Glutamatergic neuron (in vitro differentiated cells): ENCODE results near the gene PRMT9. TPM values are rescaled to one million over a fixed set of nuclear protein-coding genes. Genes with fewer than 3 reads are reported as not detected.

Experiments
- DNase-seq: peaks from one replicate; pipeline ENCODE4 v3.0.0; 2022
- H3K27ac Mint-ChIP-seq: one replicate; pipeline ENCODE4 v1.8.0; 2020; ENCODE audit warnings: mild to moderate bottlenecking, mixed read lengths, inconsistent platforms; ENCODE audit not compliant: unreplicated experiment
- H3K27me3 Mint-ChIP-seq: one replicate; pipeline ENCODE4 v1.8.0; 2020; ENCODE audit warnings: mild to moderate bottlenecking, moderate library complexity, mixed read lengths, inconsistent platforms; ENCODE audit not compliant: unreplicated experiment
- H3K36me3 Mint-ChIP-seq: one replicate; pipeline ENCODE4 v1.8.0; 2020; ENCODE audit warnings: mild to moderate bottlenecking, mixed read lengths, inconsistent platforms; ENCODE audit not compliant: unreplicated experiment
- H3K4me1 Mint-ChIP-seq: one replicate; pipeline ENCODE4 v1.8.0; 2020; ENCODE audit warnings: mild to moderate bottlenecking, low read depth, mixed read lengths, inconsistent platforms; ENCODE audit not compliant: unreplicated experiment
- H3K4me3 Mint-ChIP-seq: one replicate; pipeline ENCODE4 v1.8.0; 2020; ENCODE audit warnings: mild to moderate bottlenecking, mixed read lengths, inconsistent platforms; ENCODE audit not compliant: unreplicated experiment
- H3K9me3 Mint-ChIP-seq: one replicate; pipeline ENCODE4 v1.8.0; 2020; ENCODE audit warnings: mild to moderate bottlenecking, moderate library complexity, mixed read lengths, inconsistent platforms; ENCODE audit not compliant: unreplicated experiment
- total RNA-seq: library from RNA; stranded (reverse); fragmentation: NEBNext Ultra II Directional; extraction: Animal tissue kit (Norgen Biotek cat#: 25700); gene quantifications from one replicate; pipeline ENCODE4 v1.2.1, GENCODE V29; 2021; ENCODE audit not compliant: unreplicated experiment
- TF ChIP-seq, protein P1 (sequence below): fragments of 200-600 bp; sonication (generic); IDR thresholded peaks from one replicate; pipeline ENCODE4 v1.5.0; 2021; ENCODE audit not compliant: partially characterized antibody, unreplicated experiment

Gene PRMT9
- total RNA-seq, 1 donor from 2014 or later: 8.9 TPM

DNA sequence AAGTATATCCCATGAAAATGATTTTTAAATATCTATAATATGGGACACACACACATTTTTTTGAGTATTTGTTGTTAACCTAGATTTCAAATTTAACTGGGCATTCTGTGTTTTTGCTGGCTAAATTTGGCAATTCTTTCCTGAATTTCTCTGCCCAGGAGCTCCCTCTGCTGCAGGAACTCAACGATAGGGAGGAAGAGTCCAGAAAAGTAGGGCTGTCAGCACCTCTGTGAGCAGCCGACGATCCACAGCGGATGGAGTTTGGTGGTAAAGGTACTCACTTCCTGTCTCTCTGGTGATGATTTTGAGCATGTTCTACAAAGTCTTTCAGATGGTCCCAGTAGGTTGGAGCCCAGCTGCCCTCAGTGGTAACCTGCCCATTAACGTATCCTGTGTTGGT, 89.9 kb downstream of the PRMT9 start:
- Mint-ChIP-seq H3K9me3 (no peaks in the 10 kb centered on the region), H3K27ac (no peak overlapping the region), H3K36me3 (no peaks in the 10 kb centered on the region), H3K27me3 (no peaks in the 10 kb centered on the region), H3K4me1 (peaks cover 2% of the 10 kb centered on the region), H3K4me3 (no peak overlapping the region)
- DNase-seq: no peak
- TF ChIP-seq, protein P1, sequence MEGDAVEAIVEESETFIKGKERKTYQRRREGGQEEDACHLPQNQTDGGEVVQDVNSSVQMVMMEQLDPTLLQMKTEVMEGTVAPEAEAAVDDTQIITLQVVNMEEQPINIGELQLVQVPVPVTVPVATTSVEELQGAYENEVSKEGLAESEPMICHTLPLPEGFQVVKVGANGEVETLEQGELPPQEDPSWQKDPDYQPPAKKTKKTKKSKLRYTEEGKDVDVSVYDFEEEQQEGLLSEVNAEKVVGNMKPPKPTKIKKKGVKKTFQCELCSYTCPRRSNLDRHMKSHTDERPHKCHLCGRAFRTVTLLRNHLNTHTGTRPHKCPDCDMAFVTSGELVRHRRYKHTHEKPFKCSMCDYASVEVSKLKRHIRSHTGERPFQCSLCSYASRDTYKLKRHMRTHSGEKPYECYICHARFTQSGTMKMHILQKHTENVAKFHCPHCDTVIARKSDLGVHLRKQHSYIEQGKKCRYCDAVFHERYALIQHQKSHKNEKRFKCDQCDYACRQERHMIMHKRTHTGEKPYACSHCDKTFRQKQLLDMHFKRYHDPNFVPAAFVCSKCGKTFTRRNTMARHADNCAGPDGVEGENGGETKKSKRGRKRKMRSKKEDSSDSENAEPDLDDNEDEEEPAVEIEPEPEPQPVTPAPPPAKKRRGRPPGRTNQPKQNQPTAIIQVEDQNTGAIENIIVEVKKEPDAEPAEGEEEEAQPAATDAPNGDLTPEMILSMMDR: no peak

- Mint-ChIP-seq H3K36me3 (no peaks in the 10 kb centered on the region), H3K27me3 (no peaks in the 10 kb centered on the region), H3K9me3 (no peaks in the 10 kb centered on the region), H3K4me1 (peaks cover 2% of the 10 kb centered on the region), H3K27ac (no peak overlapping the region), H3K4me3 (no peak overlapping the region)
- TF ChIP-seq, protein P1: no peak
- no peak for DNase-seq
Measured at GRCh38 chr4:147591106-147591505, 92.9 kb downstream of the PRMT9 start.

GRCh38 chr4:147590249-147590920, 93.6 kb downstream of the PRMT9 start:
- TF ChIP-seq, protein P1: peak; percentile 67

GRCh38 chr4:147589586-147589985, 94.4 kb downstream of the PRMT9 start:
- peaks cover 1% of the 10 kb centered on the region for H3K9me3 Mint-ChIP-seq
- peaks cover under 1% of the 10 kb centered on the region for H3K27me3 Mint-ChIP-seq
- H3K27ac Mint-ChIP-seq: no peak overlapping the region
- H3K36me3 Mint-ChIP-seq: peaks cover 2% of the 10 kb centered on the region
- DNase-seq: no peak
- TF ChIP-seq, protein P1: no peak
- peaks cover 2% of the 10 kb centered on the region for H3K4me1 Mint-ChIP-seq
- H3K4me3 Mint-ChIP-seq: no peak overlapping the region

More at GRCh38 chr4:147590249-147590920, 93.6 kb downstream of the PRMT9 start:
- H3K4me3 Mint-ChIP-seq: no peak overlapping the region
- H3K9me3 Mint-ChIP-seq: no peaks in the 10 kb centered on the region
- H3K36me3 Mint-ChIP-seq: no peaks in the 10 kb centered on the region
- no peak overlapping the region for H3K27ac Mint-ChIP-seq
- peaks cover 2% of the 10 kb centered on the region for H3K4me1 Mint-ChIP-seq
- peak; percentile 74 for DNase-seq
- H3K27me3 Mint-ChIP-seq: no peaks in the 10 kb centered on the region

Other genes with a start within 250 kb of the PRMT9 start
- gene EDNRA, start 203.1 kb downstream of the PRMT9 start, total RNA-seq: not detected
- 31.6 TPM for gene TMEM184C, start 66.8 kb downstream of the PRMT9 start, total RNA-seq
- 19.7 TPM for gene ARHGAP10, start 47.9 kb upstream of the PRMT9 start, total RNA-seq